ES-I3 (cell line): Measurements from ENCODE around the gene PNMA1.

Source experiments
- H3K36me3 ChIP-seq: 2 replicates; pipeline ENCODE4 v1.6.1; 2013; ENCODE audit warnings: mild to moderate bottlenecking, low read length, control low read depth, moderate library complexity; ENCODE audit not compliant: insufficient read depth
- H3K4me1 ChIP-seq: 2 replicates; pipeline ENCODE4 v1.6.1; 2013; ENCODE audit warnings: mild to moderate bottlenecking, control low read depth, low read length; ENCODE audit not compliant: insufficient read depth
- H3K9ac ChIP-seq: 2 replicates; pipeline ENCODE4 v1.6.1; 2013; ENCODE audit warnings: low read depth, mild to moderate bottlenecking, low read length, moderate library complexity
- H3K9me3 ChIP-seq: 2 replicates; pipeline ENCODE4 v1.6.1; 2013; ENCODE audit warnings: mild to moderate bottlenecking, low read length, moderate library complexity; ENCODE audit not compliant: control insufficient read depth, insufficient read depth

Gene PNMA1

GRCh38 chr14:73744175-73744867, 30.1 kb upstream of the PNMA1 start:
- no peaks in the 10 kb centered on the region; the same call in 1 of the 2 replicates for H3K36me3 ChIP-seq
- no peaks in the 10 kb centered on the region for H3K9me3 ChIP-seq
- peaks cover 40% of the 10 kb centered on the region for H3K4me1 ChIP-seq
- no peak overlapping the region for H3K9ac ChIP-seq

DNA sequence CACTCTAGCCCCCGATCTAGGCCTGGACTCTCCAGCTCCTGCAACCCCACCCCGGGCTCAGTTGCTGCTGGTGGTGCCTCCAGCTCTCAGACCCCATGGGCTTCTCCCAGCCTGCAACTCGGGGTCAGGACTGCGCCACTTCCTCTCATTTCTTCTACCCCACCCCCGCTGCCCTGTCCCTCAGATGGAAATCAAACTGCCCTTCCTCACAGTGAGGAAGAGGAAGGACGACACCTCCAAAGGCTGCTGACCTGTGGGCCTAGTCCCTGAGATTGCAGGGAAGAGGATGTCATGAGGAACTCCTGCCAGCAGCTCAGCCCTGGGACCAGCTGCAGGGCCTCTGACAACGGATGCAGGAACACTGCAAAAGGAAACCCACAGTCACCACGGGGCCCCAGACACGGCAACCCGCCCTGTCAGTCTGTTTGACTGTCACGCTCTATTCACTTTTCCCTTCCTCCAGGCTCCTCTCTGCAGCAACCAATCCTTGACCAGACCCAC, 29.3 kb upstream of the PNMA1 start:
- Histone ChIP-seq H3K9me3 (no peaks in the 10 kb centered on the region), H3K9ac (no peak overlapping the region), H3K4me1 (peaks cover 40% of the 10 kb centered on the region), H3K36me3 (no peaks in the 10 kb centered on the region; the same call in 1 of the 2 replicates)

- no peaks in the 10 kb centered on the region; the same call in 1 of the 2 replicates for H3K36me3 ChIP-seq
- H3K4me1 ChIP-seq: peaks cover 40% of the 10 kb centered on the region
- no peak overlapping the region for H3K9ac ChIP-seq
- no peaks in the 10 kb centered on the region for H3K9me3 ChIP-seq
These were observed 28.5 kb upstream of the PNMA1 start for GRCh38 chr14:73742520-73743238.

DNA sequence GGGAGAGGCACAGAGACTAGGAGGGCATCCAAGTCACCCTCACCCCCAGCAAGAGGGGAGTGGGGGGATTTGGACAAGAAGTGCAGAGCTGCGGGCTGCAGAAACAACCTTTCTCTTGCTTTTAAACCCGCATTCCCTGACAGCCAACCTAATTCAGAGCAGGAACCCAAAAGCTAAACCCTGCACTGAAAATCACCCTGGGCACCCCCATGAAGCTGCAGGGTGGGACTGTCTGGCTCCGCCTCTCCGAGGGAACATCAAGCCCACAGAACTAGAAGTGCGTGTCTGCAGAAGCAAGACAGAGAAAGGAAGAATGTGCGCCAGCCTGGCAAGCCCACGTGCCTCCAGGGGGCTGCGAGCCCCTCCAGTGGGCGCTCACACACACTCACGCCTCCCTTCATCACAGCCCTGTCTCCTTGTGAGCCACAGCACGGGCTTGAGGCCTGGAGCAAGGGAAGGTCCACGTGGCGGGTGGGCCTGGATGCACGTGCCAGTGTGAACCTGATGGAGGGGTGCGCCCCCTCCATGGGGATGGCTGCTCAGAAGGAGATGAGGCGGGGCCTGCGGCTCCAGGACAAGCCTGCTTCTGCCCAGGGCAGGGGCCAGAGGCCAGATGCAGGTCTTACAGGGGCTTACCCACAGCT, 27.8 kb upstream of the PNMA1 start:
- Histone ChIP-seq H3K9me3 (no peaks in the 10 kb centered on the region), H3K36me3 (no peaks in the 10 kb centered on the region; the same call in 1 of the 2 replicates), H3K9ac (0 out of 2 replicates have a peak overlapping the region, but pooled peaks have one; percentile 4), H3K4me1 (peaks cover 36% of the 10 kb centered on the region)

GRCh38 chr14:73741386-73741875, 27.2 kb upstream of the PNMA1 start:
- peaks cover 30% of the 10 kb centered on the region for H3K4me1 ChIP-seq

GRCh38 chr14:73740618-73741326, 26.6 kb upstream of the PNMA1 start:
- H3K9ac ChIP-seq: no peak overlapping the region
- H3K36me3 ChIP-seq: no peaks in the 10 kb centered on the region; the same call in 1 of the 2 replicates
- H3K9me3 ChIP-seq: no peaks in the 10 kb centered on the region
- peaks cover 27% of the 10 kb centered on the region for H3K4me1 ChIP-seq

More at GRCh38 chr14:73741386-73741875, 27.2 kb upstream of the PNMA1 start:
- Histone ChIP-seq H3K36me3 (no peaks in the 10 kb centered on the region; the same call in 1 of the 2 replicates), H3K9ac (0 out of 2 replicates have a peak overlapping the region, but pooled peaks have one; percentile 4), H3K9me3 (no peaks in the 10 kb centered on the region)

GRCh38 chr14:73739899-73740617, 25.9 kb upstream of the PNMA1 start:
- Histone ChIP-seq H3K9ac (no peak overlapping the region), H3K9me3 (no peaks in the 10 kb centered on the region), H3K4me1 (peaks cover 27% of the 10 kb centered on the region), H3K36me3 (no peaks in the 10 kb centered on the region; the same call in 1 of the 2 replicates)

GRCh38 chr14:73739174-73739898, 25.2 kb upstream of the PNMA1 start:
- Histone ChIP-seq H3K9me3 (no peaks in the 10 kb centered on the region), H3K4me1 (peaks cover 27% of the 10 kb centered on the region), H3K9ac (no peak overlapping the region)

DNA sequence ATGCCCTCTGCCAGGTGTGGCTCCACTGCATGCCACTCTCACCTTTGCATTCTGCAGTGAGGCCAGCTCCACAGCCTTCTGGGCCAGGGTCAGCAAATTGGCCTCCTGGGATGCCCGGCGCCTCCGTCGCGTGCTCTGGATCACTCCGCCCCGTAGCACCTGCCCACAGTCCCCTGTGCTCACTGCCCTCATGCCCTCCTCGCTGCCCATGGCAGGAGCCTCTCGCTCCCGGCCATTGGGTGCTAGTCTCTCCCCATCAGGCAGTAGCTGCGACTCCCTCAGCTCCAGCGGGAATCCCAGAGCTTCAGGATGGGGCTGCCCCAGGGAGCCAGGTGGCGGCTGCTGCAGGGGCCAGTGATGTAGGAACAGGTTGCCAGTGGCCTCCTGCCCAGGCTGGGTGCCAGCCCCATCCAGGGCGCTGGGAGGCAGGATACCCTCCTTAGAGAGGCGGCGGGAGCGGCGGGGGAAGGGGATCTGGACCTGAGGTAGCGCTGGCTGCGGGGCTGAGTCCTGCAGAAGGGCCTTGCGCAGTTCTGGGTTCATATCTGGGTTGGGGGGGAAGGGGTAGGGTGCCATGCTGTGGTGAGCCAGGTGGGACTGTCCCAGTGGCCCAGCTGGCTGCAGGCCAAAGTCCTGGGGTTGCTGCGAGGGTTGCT, 24.5 kb upstream of the PNMA1 start:
- H3K9me3 ChIP-seq: no peaks in the 10 kb centered on the region
- no peaks in the 10 kb centered on the region; the same call in 1 of the 2 replicates for H3K36me3 ChIP-seq
- H3K9ac ChIP-seq: no peak overlapping the region
- peaks cover 25% of the 10 kb centered on the region for H3K4me1 ChIP-seq

More at GRCh38 chr14:73739174-73739898, 25.2 kb upstream of the PNMA1 start:
- H3K36me3 ChIP-seq: no peaks in the 10 kb centered on the region; the same call in 1 of the 2 replicates

DNA sequence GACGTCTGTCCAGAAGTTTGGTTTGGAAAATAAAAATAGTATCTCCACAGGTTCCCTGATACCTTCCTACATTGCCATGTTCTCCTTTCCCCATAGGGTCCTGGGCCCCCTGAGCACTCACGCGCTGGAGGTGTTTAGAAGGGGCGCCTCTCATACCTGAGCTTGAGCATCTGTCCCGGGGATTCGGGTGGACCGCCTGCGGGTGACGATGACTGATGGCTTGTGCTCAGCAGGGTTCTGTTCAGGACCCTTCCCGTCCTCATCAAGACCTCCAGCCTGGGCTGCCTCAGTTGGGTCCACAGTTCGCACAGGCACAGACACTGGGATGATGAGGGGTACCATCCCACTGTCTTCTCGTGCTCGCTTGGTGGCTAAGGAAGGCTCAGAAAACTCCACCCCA, 22.7 kb upstream of the PNMA1 start:
- Histone ChIP-seq H3K9ac (no peak overlapping the region), H3K9me3 (no peaks in the 10 kb centered on the region), H3K36me3 (no peaks in the 10 kb centered on the region), H3K4me1 (peaks cover 14% of the 10 kb centered on the region; the same call in 1 of the 2 replicates)

DNA sequence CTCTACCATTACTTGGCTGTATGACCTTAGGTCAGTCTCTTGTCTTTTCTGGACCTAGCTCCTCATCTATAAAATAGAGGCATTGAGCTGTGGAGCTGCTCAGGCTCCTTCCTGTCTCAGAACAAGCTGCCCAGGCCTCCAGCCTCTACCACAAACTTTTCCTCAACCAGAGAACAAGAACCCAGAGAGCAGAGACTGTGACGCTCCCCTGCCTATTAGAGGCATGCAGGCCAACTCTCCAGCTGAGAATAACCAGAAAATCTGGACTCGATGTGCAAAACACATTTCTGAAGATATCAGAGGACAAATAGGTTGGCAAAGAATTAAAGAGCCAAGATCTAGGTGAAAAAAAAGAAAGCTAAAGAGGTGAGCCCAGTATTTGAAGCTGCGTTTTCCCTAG, 17.8 kb upstream of the PNMA1 start:
- peaks cover 3% of the 10 kb centered on the region; the same call in 1 of the 2 replicates for H3K4me1 ChIP-seq
- H3K36me3 ChIP-seq: peaks cover 3% of the 10 kb centered on the region; the same call in 1 of the 2 replicates
- no peaks in the 10 kb centered on the region for H3K9me3 ChIP-seq
- H3K9ac ChIP-seq: no peak overlapping the region

GRCh38 chr14:73731111-73731510, 16.9 kb upstream of the PNMA1 start:
- H3K9ac ChIP-seq: no peak overlapping the region
- H3K4me1 ChIP-seq: peaks cover 6% of the 10 kb centered on the region; the same call in 1 of the 2 replicates
- peaks cover 6% of the 10 kb centered on the region; the same call in 1 of the 2 replicates for H3K36me3 ChIP-seq
- H3K9me3 ChIP-seq: no peaks in the 10 kb centered on the region
